Stimulated activated CD4-positive, alpha-beta T cell treated with anti-CD3 and anti-CD28 coated beads, Interleukin-4, amount 100 ng/mL, for 4 hours (primary cell): ENCODE data around the gene CLDND2.

Experiments used
- DNase-seq, 2 experiments: peaks; one replicate each; pipeline ENCODE4 v3.0.0-alpha.2; 2020

Gene CLDND2

GRCh38 chr19:51352783-51353360, 15.9 kb downstream of the CLDND2 start:
- no peak for DNase-seq

- no peak for DNase-seq
Measured at GRCh38 chr19:51351266-51351990, 17.4 kb downstream of the CLDND2 start.

- no peak for DNase-seq
Measured at GRCh38 chr19:51347209-51347928, 21.4 kb downstream of the CLDND2 start.

- no peak for DNase-seq
Measured at GRCh38 chr19:51346742-51347141, 22.1 kb downstream of the CLDND2 start.

GRCh38 chr19:51345076-51345620, 23.7 kb downstream of the CLDND2 start:
- DNase-seq: no peak

- DNase-seq: no peak
Measured at GRCh38 chr19:51342631-51343569, 25.9 kb downstream of the CLDND2 start.

GRCh38 chr19:51341976-51342580, 26.7 kb downstream of the CLDND2 start, which contains the start of gene VSIG10L:
VSIG10L (minus strand) TSS chr19:51342139; CDS start chr19:51342124, 15 bp downstream.
- no peak for DNase-seq

GRCh38 chr19:51341066-51341465, 27.7 kb downstream of the CLDND2 start:
- DNase-seq: no peak

GRCh38 chr19:51339687-51340656, 28.8 kb downstream of the CLDND2 start:
- peak; percentile 90 to 96 for DNase-seq

- no peak for DNase-seq
Measured at GRCh38 chr19:51339313-51339686, 29.5 kb downstream of the CLDND2 start.

GRCh38 chr19:51338563-51339312, 30.1 kb downstream of the CLDND2 start:
- peak; percentile 80 to 90 for DNase-seq

GRCh38 chr19:51337861-51338562, 30.8 kb downstream of the CLDND2 start:
- no peak for DNase-seq

- no peak for DNase-seq
Measured at GRCh38 chr19:51337141-51337860, 31.5 kb downstream of the CLDND2 start.

- DNase-seq: no peak
Measured at GRCh38 chr19:51333836-51334460, 34.9 kb downstream of the CLDND2 start.

GRCh38 chr19:51331716-51332115, 37.1 kb downstream of the CLDND2 start:
- DNase-seq: no peak

- no peak for DNase-seq
Measured at GRCh38 chr19:51331193-51331592, 37.6 kb downstream of the CLDND2 start.

GRCh38 chr19:51330366-51330765, 38.4 kb downstream of the CLDND2 start:
- no peak for DNase-seq

GRCh38 chr19:51329411-51329810, 39.4 kb downstream of the CLDND2 start:
- DNase-seq: no peak
